ENCODE measurements around the gene ATXN10.

DNA sequence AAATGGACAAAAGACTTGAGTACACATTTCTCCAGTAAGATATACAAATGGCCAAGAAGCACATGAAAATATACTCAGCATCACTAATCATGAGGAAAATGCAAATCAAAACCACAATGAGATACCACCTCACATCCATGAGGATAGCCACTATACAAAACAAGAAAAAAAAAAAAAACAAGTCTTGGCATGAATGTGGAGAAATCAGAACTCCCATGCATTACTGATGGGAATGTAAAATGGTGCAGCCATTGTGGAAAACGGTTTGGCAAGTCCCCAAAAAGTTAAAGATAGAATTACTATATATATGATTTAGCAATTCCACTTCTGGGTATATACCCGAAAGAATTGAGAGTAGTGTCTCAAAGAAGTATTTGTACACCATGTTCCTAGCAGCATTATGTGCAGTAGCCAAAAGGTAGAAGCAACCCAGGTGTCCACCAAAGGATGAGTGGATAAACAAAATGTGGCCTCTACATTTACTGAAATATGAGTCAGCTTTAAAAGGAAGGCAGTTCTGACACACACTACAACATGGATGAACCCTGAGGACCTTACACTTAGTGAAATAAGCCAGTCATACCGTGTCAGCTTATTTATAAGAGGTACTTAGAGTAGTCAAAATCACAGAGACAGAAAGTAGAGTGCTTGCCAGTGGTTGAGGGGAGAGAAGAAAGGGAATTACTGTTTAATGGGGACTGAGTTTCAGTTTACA lies 159.1 kb downstream of the ATXN10 start:
- TF ChIP-seq, protein P1, sequence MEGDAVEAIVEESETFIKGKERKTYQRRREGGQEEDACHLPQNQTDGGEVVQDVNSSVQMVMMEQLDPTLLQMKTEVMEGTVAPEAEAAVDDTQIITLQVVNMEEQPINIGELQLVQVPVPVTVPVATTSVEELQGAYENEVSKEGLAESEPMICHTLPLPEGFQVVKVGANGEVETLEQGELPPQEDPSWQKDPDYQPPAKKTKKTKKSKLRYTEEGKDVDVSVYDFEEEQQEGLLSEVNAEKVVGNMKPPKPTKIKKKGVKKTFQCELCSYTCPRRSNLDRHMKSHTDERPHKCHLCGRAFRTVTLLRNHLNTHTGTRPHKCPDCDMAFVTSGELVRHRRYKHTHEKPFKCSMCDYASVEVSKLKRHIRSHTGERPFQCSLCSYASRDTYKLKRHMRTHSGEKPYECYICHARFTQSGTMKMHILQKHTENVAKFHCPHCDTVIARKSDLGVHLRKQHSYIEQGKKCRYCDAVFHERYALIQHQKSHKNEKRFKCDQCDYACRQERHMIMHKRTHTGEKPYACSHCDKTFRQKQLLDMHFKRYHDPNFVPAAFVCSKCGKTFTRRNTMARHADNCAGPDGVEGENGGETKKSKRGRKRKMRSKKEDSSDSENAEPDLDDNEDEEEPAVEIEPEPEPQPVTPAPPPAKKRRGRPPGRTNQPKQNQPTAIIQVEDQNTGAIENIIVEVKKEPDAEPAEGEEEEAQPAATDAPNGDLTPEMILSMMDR (IDR thresholded peaks at IDR 0.05) = no peak
- TF ChIP-seq POLR2A (IDR thresholded peaks at IDR 0.05) = no peak
